GM12891 (cell line): ENCODE data around the gene RBPJL.

Source experiments
- POLR2A ChIP-seq: IDR thresholded peaks from 2 replicates; pipeline ENCODE4 v1.6.1; 2011; ENCODE audit warnings: low read depth, low read length, control low read depth
- POLR2AphosphoS5 ChIP-seq: IDR thresholded peaks from 2 replicates; pipeline ENCODE4 v1.6.1; 2011; ENCODE audit warnings: low read depth, low read length, control low read depth
- SPI1 ChIP-seq: IDR thresholded peaks from 2 replicates; pipeline ENCODE4 v1.6.1; 2011; ENCODE audit warnings: low read depth, low read length, control low read depth
- TAF1 ChIP-seq: IDR thresholded peaks from 2 replicates; pipeline ENCODE4 v1.6.1; 2011; ENCODE audit warnings: low read depth, low read length, control low read depth

- no peak for TF ChIP-seq POLR2A
- TF ChIP-seq POLR2AphosphoS5: no peak
- TF ChIP-seq TAF1: no peak
- TF ChIP-seq SPI1: no peak
Measured at GRCh38 chr20:45323731-45324130, 17.1 kb downstream of the RBPJL start.
